SK-N-SH treated with all-trans-retinoic acid at 6 μM for 48 hours (cell line): ENCODE measurements around the gene GCNT3.

Source experiments
- ATAC-seq: fragments of 200-7000 bp; cut with Tn5 transposase; 3 replicates; pipeline ENCODE4 v1.9.1; 2020; ENCODE audit warnings: mild to moderate bottlenecking, moderate library complexity
- ARNTL ChIP-seq: fragments of 450-650 bp; formaldehyde crosslinking; IDR thresholded peaks from 2 replicates; pipeline ENCODE4 v1.5.0; 2020; ENCODE audit warnings: low read depth, mild to moderate bottlenecking, moderate library complexity, borderline replicate concordance
- BACH2 ChIP-seq: fragments of 250-450 bp; sonication (Bioruptor Pico); IDR thresholded peaks from 2 replicates; pipeline ENCODE4 v1.9.0; 2021; ENCODE audit warnings: mild to moderate bottlenecking, borderline replicate concordance
- CSDC2 ChIP-seq: fragments of 250-450 bp; sonication (Bioruptor Pico); IDR thresholded peaks from 2 replicates; pipeline ENCODE4 v1.5.0; 2020; ENCODE audit warnings: mild to moderate bottlenecking, moderate library complexity
- GLIS3 ChIP-seq: fragments of 250-450 bp; sonication (Bioruptor Pico); IDR thresholded peaks from 2 replicates; pipeline ENCODE4 v1.5.0; 2020; ENCODE audit warnings: mild to moderate bottlenecking, moderate library complexity
- ISL1 ChIP-seq: fragments of 250-450 bp; sonication (Bioruptor Pico); IDR thresholded peaks from 2 replicates; pipeline ENCODE4 v2.1.2; 2022; ENCODE audit warnings: mild to moderate bottlenecking, moderate library complexity
- OSR1 ChIP-seq: fragments of 250-450 bp; sonication (Bioruptor Pico); IDR thresholded peaks from 2 replicates; pipeline ENCODE4 v1.8.0; 2022; ENCODE audit warnings: moderate library complexity, mild to moderate bottlenecking, inconsistent platforms
- PPARA ChIP-seq: fragments of 250-450 bp; sonication (Bioruptor Pico); IDR thresholded peaks from 2 replicates; pipeline ENCODE4 v1.5.0; 2020; ENCODE audit warnings: mild to moderate bottlenecking, borderline replicate concordance
- RARB ChIP-seq: fragments of 250-450 bp; sonication (Bioruptor Pico); IDR thresholded peaks from 2 replicates; pipeline ENCODE4 v1.8.0; 2021; ENCODE audit warnings: mild to moderate bottlenecking, moderate library complexity
- SNAI2 ChIP-seq: fragments of 250-450 bp; sonication (Bioruptor Pico); IDR thresholded peaks from 2 replicates; pipeline ENCODE4 v1.5.0; 2020; ENCODE audit warnings: mild to moderate bottlenecking, moderate library complexity
- TCF4 ChIP-seq: fragments of 250-450 bp; sonication (Bioruptor Pico); IDR thresholded peaks from 2 replicates; pipeline ENCODE4 v1.8.0; 2021; ENCODE audit warnings: mild to moderate bottlenecking, moderate library complexity, borderline replicate concordance
- ZC3H10 ChIP-seq: fragments of 250-450 bp; sonication (Bioruptor Pico); IDR thresholded peaks from 2 replicates; pipeline ENCODE4 v1.5.1; 2021; ENCODE audit warnings: mild to moderate bottlenecking, moderate library complexity
- ZFP3 ChIP-seq: fragments of 250-450 bp; sonication (Bioruptor Pico); IDR thresholded peaks from 2 replicates; pipeline ENCODE4 v1.5.0; 2020; ENCODE audit warnings: mild to moderate bottlenecking, moderate library complexity
- ZFP30 ChIP-seq: fragments of 450-650 bp; formaldehyde crosslinking; IDR thresholded peaks from 2 replicates; pipeline ENCODE4 v1.5.0; 2022; ENCODE audit warnings: mild to moderate bottlenecking, moderate library complexity
- ZNF565 ChIP-seq: fragments of 450-650 bp; formaldehyde crosslinking; conservative IDR thresholded peaks from 2 replicates; pipeline ENCODE4 v1.5.0; 2020; ENCODE audit warnings: low read depth, mild to moderate bottlenecking, moderate library complexity
- ZNF70 ChIP-seq: fragments of 450-650 bp; formaldehyde crosslinking; IDR thresholded peaks from 2 replicates; pipeline ENCODE4 v1.5.0; 2020; ENCODE audit warnings: mild to moderate bottlenecking, moderate library complexity
- ZNF8 ChIP-seq: fragments of 450-650 bp; formaldehyde crosslinking; IDR thresholded peaks from 2 replicates; pipeline ENCODE4 v1.5.0; 2020; ENCODE audit warnings: mild to moderate bottlenecking, moderate library complexity
- TF ChIP-seq, protein P1 (sequence below): fragments of 250-450 bp; sonication (Bioruptor Pico); IDR thresholded peaks from 2 replicates; pipeline ENCODE4 v1.5.1; 2021; ENCODE audit warnings: mild to moderate bottlenecking, moderate library complexity
- TF ChIP-seq, protein P2 (sequence below): fragments of 250-450 bp; sonication (Bioruptor Pico); IDR thresholded peaks from 2 replicates; pipeline ENCODE4 v1.8.0; 2020; ENCODE audit warnings: mild to moderate bottlenecking, moderate library complexity, borderline replicate concordance
- TF ChIP-seq, protein P3 (sequence below): fragments of 250-450 bp; sonication (Bioruptor Pico); IDR thresholded peaks from 2 replicates; pipeline ENCODE4 v1.5.0; 2020; ENCODE audit warnings: mild to moderate bottlenecking, moderate library complexity
- TF ChIP-seq, protein P4 (sequence below): fragments of 250-450 bp; sonication (Bioruptor Pico); IDR thresholded peaks from 2 replicates; pipeline ENCODE4 v1.5.1; 2020; ENCODE audit warnings: low read depth, mild to moderate bottlenecking, moderate library complexity

The GCNT3 gene, protein sequence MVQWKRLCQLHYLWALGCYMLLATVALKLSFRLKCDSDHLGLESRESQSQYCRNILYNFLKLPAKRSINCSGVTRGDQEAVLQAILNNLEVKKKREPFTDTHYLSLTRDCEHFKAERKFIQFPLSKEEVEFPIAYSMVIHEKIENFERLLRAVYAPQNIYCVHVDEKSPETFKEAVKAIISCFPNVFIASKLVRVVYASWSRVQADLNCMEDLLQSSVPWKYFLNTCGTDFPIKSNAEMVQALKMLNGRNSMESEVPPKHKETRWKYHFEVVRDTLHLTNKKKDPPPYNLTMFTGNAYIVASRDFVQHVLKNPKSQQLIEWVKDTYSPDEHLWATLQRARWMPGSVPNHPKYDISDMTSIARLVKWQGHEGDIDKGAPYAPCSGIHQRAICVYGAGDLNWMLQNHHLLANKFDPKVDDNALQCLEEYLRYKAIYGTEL

DNA sequence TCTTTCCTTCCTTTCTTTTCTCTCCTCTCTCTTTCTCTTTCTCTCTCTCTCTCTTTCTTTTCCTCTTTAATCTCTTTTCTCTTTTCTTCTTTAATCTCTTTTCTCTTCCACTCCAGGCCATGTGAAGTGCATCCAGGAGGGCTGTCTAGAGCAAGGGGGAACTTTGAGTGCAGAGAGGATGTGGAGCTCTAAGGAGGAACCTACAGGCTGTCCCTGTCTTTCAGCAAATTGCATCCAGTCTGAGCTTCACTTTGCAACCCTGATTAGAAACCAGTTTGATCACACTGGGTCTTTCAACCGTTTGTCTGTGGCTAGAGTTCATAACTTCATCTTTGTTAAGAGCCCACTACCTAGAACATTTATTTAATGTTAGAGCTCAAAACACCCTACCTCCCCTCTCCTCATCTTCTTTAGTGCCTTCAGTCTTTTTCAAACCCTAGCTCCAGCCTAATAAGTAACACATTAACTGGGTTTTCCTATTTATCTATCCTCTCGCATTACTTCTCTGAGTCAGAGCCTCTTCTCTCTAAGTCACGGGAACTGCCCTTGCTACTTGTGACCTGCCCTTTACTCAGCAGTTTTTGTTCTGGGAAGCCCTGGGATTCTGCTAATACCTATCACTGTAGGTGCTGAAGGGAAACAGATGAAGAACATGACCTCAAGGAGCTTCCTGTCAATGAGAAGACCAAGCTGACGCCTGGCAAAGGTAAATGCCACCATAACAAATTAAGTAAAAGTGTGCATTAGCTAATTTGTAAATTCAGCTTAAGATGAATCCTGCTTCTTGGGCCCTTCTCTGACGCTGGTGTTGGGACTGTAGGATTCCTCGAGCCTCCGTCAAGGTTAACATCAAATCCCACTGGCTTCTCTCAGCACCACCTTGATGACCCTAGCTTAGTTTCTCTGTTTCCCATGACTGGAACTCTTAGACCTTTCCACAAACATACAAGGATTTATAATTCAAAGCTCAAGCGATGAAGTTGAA, at the start of gene GCNT3:
Gene GCNT3 (plus strand): TSS at position 508 of the 985 bp plus-strand sequence. CDS start 6,456 bp downstream, outside the sequence.
- no peak for ATAC-seq
- no peak for TF ChIP-seq GLIS3
- TF ChIP-seq ZFP3 (CRISPR knock-in tag), result no peak
- TF ChIP-seq, protein P1, sequence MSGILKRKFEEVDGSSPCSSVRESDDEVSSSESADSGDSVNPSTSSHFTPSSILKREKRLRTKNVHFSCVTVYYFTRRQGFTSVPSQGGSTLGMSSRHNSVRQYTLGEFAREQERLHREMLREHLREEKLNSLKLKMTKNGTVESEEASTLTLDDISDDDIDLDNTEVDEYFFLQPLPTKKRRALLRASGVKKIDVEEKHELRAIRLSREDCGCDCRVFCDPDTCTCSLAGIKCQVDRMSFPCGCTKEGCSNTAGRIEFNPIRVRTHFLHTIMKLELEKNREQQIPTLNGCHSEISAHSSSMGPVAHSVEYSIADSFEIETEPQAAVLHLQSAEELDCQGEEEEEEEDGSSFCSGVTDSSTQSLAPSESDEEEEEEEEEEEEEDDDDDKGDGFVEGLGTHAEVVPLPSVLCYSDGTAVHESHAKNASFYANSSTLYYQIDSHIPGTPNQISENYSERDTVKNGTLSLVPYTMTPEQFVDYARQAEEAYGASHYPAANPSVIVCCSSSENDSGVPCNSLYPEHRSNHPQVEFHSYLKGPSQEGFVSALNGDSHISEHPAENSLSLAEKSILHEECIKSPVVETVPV (CRISPR knock-in tag), result no peak
- no peak for TF ChIP-seq ISL1 (CRISPR knock-in tag)

DNA sequence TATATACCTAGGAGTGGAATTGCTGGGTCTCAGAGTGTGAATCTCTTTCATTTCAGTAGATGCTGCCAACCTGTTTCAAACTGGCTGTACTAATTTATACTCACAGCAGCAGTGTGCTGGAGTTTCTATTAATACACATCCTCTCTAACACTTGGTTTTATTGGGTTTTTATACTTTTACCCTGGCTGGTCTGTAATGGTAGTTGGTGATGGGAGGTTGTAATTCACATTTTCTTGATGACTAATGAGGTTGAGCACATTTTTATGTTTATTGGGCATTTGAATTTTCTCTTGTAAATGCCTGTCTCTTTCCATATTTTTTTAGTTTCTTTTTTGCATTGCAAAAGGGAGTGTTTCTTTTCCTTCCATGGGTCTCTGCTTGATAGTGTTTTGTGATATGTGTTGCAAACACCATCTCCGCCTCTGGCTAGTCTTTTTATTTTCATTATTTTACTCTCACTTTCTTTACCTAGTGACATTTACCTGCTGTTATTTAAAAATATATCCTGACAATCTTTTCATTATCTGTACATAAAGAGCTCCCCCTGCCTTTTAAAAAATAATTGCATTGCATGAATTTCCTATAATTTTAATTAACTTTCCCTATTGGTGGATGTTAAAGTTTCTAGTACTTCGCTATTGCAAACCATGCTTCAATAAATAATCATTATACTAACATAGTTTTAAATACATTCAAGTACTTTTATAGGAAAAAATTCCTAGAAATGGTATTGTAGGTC, 49.0 kb upstream of the GCNT3 start:
- no peak for ATAC-seq
- TF ChIP-seq GLIS3 (no peak), CSDC2 (CRISPR knock-in tag) (no peak), ZNF70 (CRISPR knock-in tag) (no peak), ZNF8 (no peak), ZNF565 (CRISPR knock-in tag) (no peak), TCF4 (CRISPR knock-in tag) (no peak), SNAI2 (no peak), BACH2 (no peak), ZC3H10 (CRISPR knock-in tag) (no peak), ISL1 (CRISPR knock-in tag) (no peak), PPARA (CRISPR knock-in tag) (no peak), OSR1 (CRISPR knock-in tag) (no peak), ZFP30 (CRISPR knock-in tag) (no peak), ARNTL (CRISPR knock-in tag) (no peak), RARB (CRISPR knock-in tag) (no peak)
- TF ChIP-seq, protein P2, sequence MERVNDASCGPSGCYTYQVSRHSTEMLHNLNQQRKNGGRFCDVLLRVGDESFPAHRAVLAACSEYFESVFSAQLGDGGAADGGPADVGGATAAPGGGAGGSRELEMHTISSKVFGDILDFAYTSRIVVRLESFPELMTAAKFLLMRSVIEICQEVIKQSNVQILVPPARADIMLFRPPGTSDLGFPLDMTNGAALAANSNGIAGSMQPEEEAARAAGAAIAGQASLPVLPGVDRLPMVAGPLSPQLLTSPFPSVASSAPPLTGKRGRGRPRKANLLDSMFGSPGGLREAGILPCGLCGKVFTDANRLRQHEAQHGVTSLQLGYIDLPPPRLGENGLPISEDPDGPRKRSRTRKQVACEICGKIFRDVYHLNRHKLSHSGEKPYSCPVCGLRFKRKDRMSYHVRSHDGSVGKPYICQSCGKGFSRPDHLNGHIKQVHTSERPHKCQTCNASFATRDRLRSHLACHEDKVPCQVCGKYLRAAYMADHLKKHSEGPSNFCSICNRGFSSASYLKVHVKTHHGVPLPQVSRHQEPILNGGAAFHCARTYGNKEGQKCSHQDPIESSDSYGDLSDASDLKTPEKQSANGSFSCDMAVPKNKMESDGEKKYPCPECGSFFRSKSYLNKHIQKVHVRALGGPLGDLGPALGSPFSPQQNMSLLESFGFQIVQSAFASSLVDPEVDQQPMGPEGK (CRISPR knock-in tag), result no peak
- TF ChIP-seq, protein P3, sequence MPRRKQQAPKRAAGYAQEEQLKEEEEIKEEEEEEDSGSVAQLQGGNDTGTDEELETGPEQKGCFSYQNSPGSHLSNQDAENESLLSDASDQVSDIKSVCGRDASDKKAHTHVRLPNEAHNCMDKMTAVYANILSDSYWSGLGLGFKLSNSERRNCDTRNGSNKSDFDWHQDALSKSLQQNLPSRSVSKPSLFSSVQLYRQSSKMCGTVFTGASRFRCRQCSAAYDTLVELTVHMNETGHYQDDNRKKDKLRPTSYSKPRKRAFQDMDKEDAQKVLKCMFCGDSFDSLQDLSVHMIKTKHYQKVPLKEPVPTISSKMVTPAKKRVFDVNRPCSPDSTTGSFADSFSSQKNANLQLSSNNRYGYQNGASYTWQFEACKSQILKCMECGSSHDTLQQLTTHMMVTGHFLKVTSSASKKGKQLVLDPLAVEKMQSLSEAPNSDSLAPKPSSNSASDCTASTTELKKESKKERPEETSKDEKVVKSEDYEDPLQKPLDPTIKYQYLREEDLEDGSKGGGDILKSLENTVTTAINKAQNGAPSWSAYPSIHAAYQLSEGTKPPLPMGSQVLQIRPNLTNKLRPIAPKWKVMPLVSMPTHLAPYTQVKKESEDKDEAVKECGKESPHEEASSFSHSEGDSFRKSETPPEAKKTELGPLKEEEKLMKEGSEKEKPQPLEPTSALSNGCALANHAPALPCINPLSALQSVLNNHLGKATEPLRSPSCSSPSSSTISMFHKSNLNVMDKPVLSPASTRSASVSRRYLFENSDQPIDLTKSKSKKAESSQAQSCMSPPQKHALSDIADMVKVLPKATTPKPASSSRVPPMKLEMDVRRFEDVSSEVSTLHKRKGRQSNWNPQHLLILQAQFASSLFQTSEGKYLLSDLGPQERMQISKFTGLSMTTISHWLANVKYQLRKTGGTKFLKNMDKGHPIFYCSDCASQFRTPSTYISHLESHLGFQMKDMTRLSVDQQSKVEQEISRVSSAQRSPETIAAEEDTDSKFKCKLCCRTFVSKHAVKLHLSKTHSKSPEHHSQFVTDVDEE (CRISPR knock-in tag), result no peak
- TF ChIP-seq, protein P4, sequence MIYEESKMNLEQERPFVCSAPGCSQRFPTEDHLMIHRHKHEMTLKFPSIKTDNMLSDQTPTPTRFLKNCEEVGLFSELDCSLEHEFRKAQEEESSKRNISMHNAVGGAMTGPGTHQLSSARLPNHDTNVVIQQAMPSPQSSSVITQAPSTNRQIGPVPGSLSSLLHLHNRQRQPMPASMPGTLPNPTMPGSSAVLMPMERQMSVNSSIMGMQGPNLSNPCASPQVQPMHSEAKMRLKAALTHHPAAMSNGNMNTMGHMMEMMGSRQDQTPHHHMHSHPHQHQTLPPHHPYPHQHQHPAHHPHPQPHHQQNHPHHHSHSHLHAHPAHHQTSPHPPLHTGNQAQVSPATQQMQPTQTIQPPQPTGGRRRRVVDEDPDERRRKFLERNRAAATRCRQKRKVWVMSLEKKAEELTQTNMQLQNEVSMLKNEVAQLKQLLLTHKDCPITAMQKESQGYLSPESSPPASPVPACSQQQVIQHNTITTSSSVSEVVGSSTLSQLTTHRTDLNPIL (CRISPR knock-in tag), result no peak
- TF ChIP-seq, protein P1 (CRISPR knock-in tag), result no peak
